Measurements from ENCODE around the gene HOXA3. TPM values are rescaled to one million over a fixed set of nuclear protein-coding genes. Genes with fewer than 3 reads are reported as not detected.

Gene HOXA3
- total RNA-seq, 1 experiment from 2014 or later: not detected

- H2BK12ac ChIP-seq (ENCODE audit: insufficient read length, low read depth, low read length): no peak overlapping the region
- H3K79me2 ChIP-seq (ENCODE audit: insufficient read depth, low read length): no peaks in the 10 kb centered on the region
- no peaks in the 10 kb centered on the region for H3K9me3 ChIP-seq (ENCODE audit: control insufficient read depth, low read depth, low read length)
- H3K18ac ChIP-seq (ENCODE audit: insufficient read length, low read depth, low read length): no peak overlapping the region
- H4K91ac ChIP-seq (ENCODE audit: insufficient read length, low read depth, low read length): no peak overlapping the region
- H3K4ac ChIP-seq (ENCODE audit: low read depth, low read length): no peak overlapping the region
- no peak overlapping the region for H3K4me3 Mint-ChIP-seq
- H4K20me1 ChIP-seq (ENCODE audit: control insufficient read depth, insufficient read depth, insufficient read length): no peaks in the 10 kb centered on the region
- no peak overlapping the region for H2BK15ac ChIP-seq (ENCODE audit: low read depth, low read length)
- H3K27ac Mint-ChIP-seq: no peak overlapping the region
- no peak overlapping the region for H3K56ac ChIP-seq (ENCODE audit: insufficient read length, low read depth, low read length)
- no peak overlapping the region for H3K27ac ChIP-seq (ENCODE audit: insufficient read length, low read depth, low read length)
- no peak overlapping the region for H3K4me2 ChIP-seq (ENCODE audit: insufficient read depth, insufficient read length, low read length)
- H3K4me1 Mint-ChIP-seq: peaks cover 8% of the 10 kb centered on the region in 2 experiments
- H3K9ac ChIP-seq (ENCODE audit: extremely low read depth, insufficient read length, low read length): no peak overlapping the region
- no peaks in the 10 kb centered on the region for H3K4me1 ChIP-seq (ENCODE audit: insufficient read depth, low read length)
- no peak overlapping the region for H3K14ac ChIP-seq (ENCODE audit: insufficient read depth, low read length)
- no peak for DNase-seq
- H4K5ac ChIP-seq (ENCODE audit: insufficient read length, low read depth, low read length): no peak overlapping the region
- peaks cover 38% of the 10 kb centered on the region for H3K27me3 Mint-ChIP-seq (ENCODE audit: low read depth)
- no peak overlapping the region for H3K23ac ChIP-seq (ENCODE audit: insufficient read length, low read depth, low read length)
- H3K9me3 Mint-ChIP-seq: no peaks in the 10 kb centered on the region
- H2BK20ac ChIP-seq (ENCODE audit: low read depth, low read length, poor library complexity, severe bottlenecking): no peak overlapping the region
- no peak overlapping the region for H4K8ac ChIP-seq (replicated peaks; ENCODE audit: insufficient read length, low read depth, low read length)
- H2BK120ac ChIP-seq (ENCODE audit: low read depth, low read length, poor library complexity, severe bottlenecking): no peak overlapping the region
- no peak overlapping the region for H2AK5ac ChIP-seq (ENCODE audit: insufficient read length, low read length)
- H2AFZ ChIP-seq (ENCODE audit: low read length): no peak overlapping the region
- H3K23me2 ChIP-seq (ENCODE audit: insufficient read length, low read depth, low read length, poor library complexity, severe bottlenecking): no peaks in the 10 kb centered on the region
- H3T11ph ChIP-seq (ENCODE audit: low read length): no peak overlapping the region
- no peak for TF ChIP-seq CTCF (conservative IDR thresholded peaks at IDR 0.05)
- no peaks in the 10 kb centered on the region; the same call in 1 of the 2 replicates for H3K27me3 ChIP-seq (ENCODE audit: insufficient read depth, low read length)
- H3K79me1 ChIP-seq (ENCODE audit: insufficient read depth, low read depth, low read length, poor library complexity, severe bottlenecking): no peaks in the 10 kb centered on the region
- H3K36me3 Mint-ChIP-seq (ENCODE audit: insufficient read depth in 1 of 3, low read depth in 3 of 3): no peaks in the 10 kb centered on the region
- no peak overlapping the region for H2BK5ac ChIP-seq (ENCODE audit: insufficient read length, low read length)
- no CpG with 5 or more reads among the region's 1 CpG for WGBS (ENCODE audit: extremely low coverage, insufficient read length, low lambda C conversion rate)
Observed at GRCh38 chr7:27082171-27082570, 70.2 kb downstream of the HOXA3 start.

All from H9 (cell line).